ENCODE data around the gene SEC24D. TPM values are rescaled to one million over a fixed set of nuclear protein-coding genes. Genes with fewer than 3 reads are reported as not detected.

The SEC24D gene
- polyA plus RNA-seq, 1 donor: 41.3 TPM

- no peak for DNase-seq
These were observed 9.7 kb upstream of the SEC24D start for GRCh38 chr4:118845552-118846050.

- DNase-seq: no peak
These were observed 7.3 kb upstream of the SEC24D start for GRCh38 chr4:118843237-118843636.

- DNase-seq: no peak
These were observed 6.1 kb upstream of the SEC24D start for GRCh38 chr4:118842055-118842454.

GRCh38 chr4:118839221-118839927 is 3.4 kb upstream of the SEC24D start:
- no peak for DNase-seq

GRCh38 chr4:118837121-118837507 is 1.2 kb upstream of the SEC24D start:
- no peak for DNase-seq

GRCh38 chr4:118836301-118837120 is 585 bp upstream of the SEC24D start:
- DNase-seq: peak; percentile 54

- DNase-seq: peak; percentile 86
These were observed 861 bp downstream of the SEC24D start for GRCh38 chr4:118834960-118835569.

GRCh38 chr4:118834070-118834469 is 1.9 kb downstream of the SEC24D start:
- no peak for DNase-seq

- DNase-seq: no peak
These were observed 2.6 kb downstream of the SEC24D start for GRCh38 chr4:118833192-118833820.

- DNase-seq: no peak
These were observed 6.8 kb downstream of the SEC24D start for GRCh38 chr4:118829107-118829506.

- DNase-seq: no peak
These were observed 9.0 kb downstream of the SEC24D start for GRCh38 chr4:118826723-118827444.

GRCh38 chr4:118825799-118826198 is 10.1 kb downstream of the SEC24D start:
- DNase-seq: no peak

GRCh38 chr4:118824141-118824540 is 11.8 kb downstream of the SEC24D start:
- no peak for DNase-seq

- DNase-seq: no peak
These were observed 12.5 kb downstream of the SEC24D start for GRCh38 chr4:118823471-118823870.

GRCh38 chr4:118821590-118822293 is 14.2 kb downstream of the SEC24D start:
- no peak for DNase-seq

- DNase-seq: no peak
These were observed 18.6 kb downstream of the SEC24D start for GRCh38 chr4:118817178-118817930.

- DNase-seq: no peak
These were observed 19.3 kb downstream of the SEC24D start for GRCh38 chr4:118816538-118817177.

- DNase-seq: no peak
These were observed 21.0 kb downstream of the SEC24D start for GRCh38 chr4:118814891-118815290.

GRCh38 chr4:118814058-118814457 is 21.9 kb downstream of the SEC24D start:
- DNase-seq: no peak

- DNase-seq: no peak
These were observed 22.4 kb downstream of the SEC24D start for GRCh38 chr4:118813561-118813960.
